ENCODE results near the gene SYNE1.

- no peak for TF ChIP-seq ESRRA (IDR thresholded peaks at IDR 0.05; ENCODE audit: borderline replicate concordance, low read length)
- TF ChIP-seq HDAC2 (IDR thresholded peaks at IDR 0.05): no peak
- TF ChIP-seq REST (IDR thresholded peaks at IDR 0.05): no peak
- no peak for TF ChIP-seq EP300 (IDR thresholded peaks at IDR 0.05)
- TF ChIP-seq CEBPB (IDR thresholded peaks at IDR 0.05): no peak
- TF ChIP-seq, protein P1, sequence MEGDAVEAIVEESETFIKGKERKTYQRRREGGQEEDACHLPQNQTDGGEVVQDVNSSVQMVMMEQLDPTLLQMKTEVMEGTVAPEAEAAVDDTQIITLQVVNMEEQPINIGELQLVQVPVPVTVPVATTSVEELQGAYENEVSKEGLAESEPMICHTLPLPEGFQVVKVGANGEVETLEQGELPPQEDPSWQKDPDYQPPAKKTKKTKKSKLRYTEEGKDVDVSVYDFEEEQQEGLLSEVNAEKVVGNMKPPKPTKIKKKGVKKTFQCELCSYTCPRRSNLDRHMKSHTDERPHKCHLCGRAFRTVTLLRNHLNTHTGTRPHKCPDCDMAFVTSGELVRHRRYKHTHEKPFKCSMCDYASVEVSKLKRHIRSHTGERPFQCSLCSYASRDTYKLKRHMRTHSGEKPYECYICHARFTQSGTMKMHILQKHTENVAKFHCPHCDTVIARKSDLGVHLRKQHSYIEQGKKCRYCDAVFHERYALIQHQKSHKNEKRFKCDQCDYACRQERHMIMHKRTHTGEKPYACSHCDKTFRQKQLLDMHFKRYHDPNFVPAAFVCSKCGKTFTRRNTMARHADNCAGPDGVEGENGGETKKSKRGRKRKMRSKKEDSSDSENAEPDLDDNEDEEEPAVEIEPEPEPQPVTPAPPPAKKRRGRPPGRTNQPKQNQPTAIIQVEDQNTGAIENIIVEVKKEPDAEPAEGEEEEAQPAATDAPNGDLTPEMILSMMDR (IDR thresholded peaks at IDR 0.05): no peak
Observed at GRCh38 chr6:152452639-152453038, 184.5 kb downstream of the SYNE1 start.

Measured in A549 (cell line).